HG02870 (cell line): ENCODE data around the gene DERA.
"Not testable (repeated sequence)": the region's sequence is repeated elsewhere in the genome, so short reads cannot be mapped to it uniquely, and the experiment has no call there.

ENCODE experiments used
- ATAC-seq: cut with Tn5 transposase; IDR thresholded peaks from one replicate; pipeline ENCODE4 v1.9.1; 2021; ENCODE audit warnings: mild to moderate bottlenecking, moderate library complexity; ENCODE audit not compliant: unreplicated experiment

The DERA gene

DNA sequence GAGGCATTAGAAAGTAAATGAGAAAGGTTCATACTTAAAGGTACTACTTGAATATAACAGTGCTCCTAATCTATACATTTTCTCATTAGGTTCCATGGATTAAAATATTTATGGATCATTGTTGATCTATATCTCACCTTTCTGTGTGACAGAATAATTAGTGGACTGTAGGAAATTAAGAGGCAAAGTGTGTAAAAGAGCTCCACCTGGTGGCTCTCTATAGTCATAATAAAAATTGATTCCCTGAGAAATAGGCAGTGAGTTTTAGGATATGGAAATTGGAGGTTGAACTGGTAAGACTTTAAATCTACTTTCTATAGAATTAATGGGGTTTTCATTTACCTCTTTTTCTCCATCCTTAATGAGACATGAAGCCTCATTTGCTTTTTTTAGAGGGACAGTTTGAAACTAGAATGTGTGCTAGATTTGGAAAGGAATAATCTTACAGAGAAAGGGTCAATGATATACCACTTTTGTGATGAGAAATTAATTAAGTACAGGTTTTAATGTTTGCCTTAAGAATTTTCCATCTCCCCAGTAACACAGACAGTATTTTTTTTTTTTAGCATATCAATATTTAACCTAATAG lies 11.8 kb upstream of the DERA start:
- peak; percentile 54 for ATAC-seq

GRCh38 chr12:15904378-15904920 lies 6.7 kb upstream of the DERA start:
- no peak for ATAC-seq

- ATAC-seq: no peak
Observed at GRCh38 chr12:15910468-15910863, 666 bp upstream of the DERA start.

DNA sequence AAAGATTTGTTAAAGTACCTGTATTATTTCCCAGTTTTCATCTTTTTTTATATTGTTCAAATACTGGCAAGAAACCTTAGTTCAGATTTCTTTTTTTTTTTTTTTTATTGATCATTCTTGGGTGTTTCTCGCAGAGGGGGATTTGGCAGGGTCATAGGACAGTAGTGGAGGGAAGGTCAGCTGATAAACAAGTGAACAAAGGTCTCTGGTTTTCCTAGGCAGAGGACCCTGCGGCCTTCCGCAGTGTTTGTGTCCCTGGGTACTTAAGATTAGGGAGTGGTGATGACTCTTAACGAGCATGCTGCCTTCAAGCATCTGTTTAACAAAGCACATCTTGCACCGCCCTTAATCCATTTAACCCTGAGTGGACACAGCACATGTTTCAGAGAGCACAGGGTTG lies 799 bp downstream of the DERA start:
- ATAC-seq: not testable (repeated sequence)

- ATAC-seq: not testable (repeated sequence)
Observed at GRCh38 chr12:15914131-15914530, 3.0 kb downstream of the DERA start.

DNA sequence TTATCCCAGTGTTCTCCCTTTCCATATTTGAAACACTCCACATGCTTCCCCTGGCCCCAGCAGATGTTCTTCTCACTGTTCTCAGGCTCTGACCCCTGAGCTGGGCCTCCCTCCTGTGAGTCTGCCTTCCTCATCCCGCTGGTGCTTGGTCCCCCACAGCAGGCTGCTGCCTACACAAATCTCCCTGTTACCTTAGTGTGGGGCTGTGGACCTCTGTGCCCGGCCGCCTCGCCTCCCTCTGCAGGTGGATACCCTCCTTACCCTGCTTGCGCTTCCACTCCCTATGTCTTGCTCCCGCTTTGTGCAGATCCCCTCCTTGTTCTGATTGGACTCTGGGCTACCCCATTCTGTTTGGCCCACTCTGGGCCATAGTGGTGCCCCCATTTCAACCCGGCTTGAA lies 6.9 kb downstream of the DERA start:
- ATAC-seq: no peak

DNA sequence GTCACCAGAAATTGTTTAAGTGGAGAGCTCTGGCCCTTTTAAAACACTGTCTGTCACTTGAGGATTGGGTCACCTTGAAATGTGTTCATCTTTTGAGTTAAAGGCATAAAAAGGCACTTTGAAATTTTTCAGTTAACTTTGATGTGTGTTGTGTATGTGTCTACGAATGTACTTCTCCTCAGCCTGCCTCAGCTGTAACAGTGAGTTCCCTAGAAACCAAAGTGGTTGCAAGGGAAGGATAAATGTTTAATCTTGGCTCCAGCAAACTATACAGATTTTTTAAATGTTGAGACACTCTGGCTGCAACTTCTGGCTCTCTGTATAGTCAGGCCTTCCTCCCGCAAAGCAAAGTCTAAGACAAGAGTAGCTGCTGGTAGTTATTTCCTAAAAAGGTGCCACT lies 8.3 kb downstream of the DERA start:
- ATAC-seq: no peak

DNA sequence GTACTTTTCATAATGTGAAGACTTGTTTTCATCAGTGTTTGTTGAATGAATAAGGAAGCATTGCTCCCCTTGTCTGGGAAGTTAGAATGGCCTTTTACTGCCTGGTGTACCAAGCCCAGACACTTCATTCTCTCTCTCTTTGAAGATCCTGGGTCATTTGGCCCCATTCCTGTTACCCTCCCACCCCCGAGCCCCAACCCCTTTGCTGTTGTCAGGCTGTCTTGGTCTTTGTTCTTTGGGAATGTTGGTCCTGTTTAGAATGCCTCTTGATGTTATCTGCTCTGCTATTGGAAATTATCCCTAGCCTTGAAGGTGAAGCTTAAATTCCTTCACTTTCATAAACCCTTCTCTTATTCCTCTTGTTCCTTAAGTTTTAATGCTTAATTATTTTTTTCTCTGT lies 13.8 kb downstream of the DERA start:
- ATAC-seq: no peak

GRCh38 chr12:15928346-15928745 lies 17.2 kb downstream of the DERA start:
- no peak for ATAC-seq

DNA sequence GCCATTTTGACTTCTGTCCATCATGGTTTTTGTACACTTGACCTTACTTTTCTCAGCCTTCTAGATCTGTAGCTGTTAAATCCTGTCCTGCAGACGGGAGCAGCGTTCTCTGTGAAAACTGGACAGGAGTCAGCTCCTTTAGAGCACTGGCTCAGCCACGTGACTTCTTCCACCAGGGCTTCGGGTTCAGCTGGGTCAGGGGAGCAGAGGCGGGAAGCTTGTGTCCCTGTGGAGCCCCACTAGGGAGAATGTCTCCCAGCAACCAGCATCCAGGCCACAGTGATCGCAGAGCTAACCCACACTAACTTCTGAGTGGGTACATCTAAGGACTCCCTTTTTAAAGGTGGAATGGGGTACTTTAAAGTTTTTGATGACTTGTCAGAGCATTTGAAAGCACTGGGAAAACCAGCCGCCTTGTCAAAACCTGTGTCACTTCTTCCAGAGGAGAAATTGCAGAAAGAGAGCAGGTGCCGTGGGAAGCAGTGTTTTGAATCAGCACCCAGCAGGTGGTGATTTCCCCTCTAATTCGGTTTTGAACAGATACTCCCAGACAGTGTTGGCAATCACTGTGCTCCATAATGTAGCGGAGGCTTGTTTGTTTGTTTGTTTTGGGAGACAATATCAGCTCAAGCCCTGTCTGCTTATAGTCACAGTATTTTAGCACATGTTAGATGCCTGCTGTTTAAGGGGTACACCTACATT lies 17.9 kb downstream of the DERA start:
- ATAC-seq: peak; percentile 43

GRCh38 chr12:15931590-15932053 lies 20.5 kb downstream of the DERA start:
- ATAC-seq: no peak

DNA sequence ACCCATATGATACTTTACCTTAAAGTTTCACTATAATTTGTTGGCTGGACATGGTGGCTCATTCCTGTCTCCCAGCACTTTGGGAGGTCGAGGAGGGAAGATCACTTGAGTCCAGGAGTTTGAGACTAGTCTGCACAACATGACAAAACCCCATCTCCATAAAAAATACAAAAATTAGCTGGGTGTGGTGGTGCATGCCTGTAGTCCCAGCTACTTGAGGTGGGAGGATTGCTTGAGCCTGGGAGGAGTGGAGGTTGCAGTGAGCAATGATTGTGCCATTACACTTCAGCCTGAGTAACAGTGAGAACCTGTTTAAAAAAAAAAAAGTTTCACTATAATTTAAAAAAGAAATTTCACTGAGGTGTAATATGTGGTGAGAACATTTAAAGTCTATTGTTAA lies 21.2 kb downstream of the DERA start:
- no peak for ATAC-seq

GRCh38 chr12:15932971-15933370 lies 21.8 kb downstream of the DERA start:
- ATAC-seq: no peak

DNA sequence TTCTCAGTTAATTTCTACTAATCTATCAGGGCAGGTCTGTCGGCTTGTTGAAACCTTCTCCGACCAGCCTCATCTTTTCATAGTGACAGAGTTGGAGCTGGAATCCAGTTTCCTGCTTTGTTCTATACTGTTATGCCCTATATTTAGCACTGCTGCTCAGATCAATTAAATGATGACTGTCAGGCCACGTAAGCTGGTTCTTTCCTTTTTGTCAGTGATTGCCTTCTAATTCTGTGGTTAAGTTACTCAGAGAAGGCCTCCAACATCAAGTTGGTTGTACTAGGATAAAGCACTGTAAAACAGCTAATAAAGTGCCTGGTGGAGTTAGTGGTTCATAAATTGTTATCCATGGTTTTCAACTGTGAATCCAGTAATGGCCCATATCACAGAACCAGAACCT lies 22.6 kb downstream of the DERA start:
- ATAC-seq: no peak

GRCh38 chr12:15936751-15937150 lies 25.6 kb downstream of the DERA start:
- no peak for ATAC-seq

DNA sequence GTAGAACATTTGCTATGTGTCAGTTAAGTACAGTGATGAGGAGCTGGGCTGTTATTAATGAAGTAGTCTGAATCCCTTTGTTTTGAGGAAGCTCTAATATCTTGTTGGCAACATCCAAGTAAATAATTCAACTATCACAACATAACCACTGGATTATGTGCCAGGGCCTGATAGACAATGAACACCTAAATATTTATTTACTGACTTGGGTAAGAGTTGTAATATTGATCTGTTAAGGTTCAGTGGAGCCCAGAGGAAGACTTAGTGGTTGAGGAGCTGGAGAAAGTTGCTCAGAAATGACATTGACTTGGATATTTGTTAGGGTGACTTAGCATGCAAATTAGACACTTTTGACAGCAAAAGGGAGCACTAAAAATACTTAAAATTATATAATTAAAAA lies 26.8 kb downstream of the DERA start:
- ATAC-seq: no peak

- ATAC-seq: no peak
Observed at GRCh38 chr12:15939111-15939510, 28.0 kb downstream of the DERA start.

DNA sequence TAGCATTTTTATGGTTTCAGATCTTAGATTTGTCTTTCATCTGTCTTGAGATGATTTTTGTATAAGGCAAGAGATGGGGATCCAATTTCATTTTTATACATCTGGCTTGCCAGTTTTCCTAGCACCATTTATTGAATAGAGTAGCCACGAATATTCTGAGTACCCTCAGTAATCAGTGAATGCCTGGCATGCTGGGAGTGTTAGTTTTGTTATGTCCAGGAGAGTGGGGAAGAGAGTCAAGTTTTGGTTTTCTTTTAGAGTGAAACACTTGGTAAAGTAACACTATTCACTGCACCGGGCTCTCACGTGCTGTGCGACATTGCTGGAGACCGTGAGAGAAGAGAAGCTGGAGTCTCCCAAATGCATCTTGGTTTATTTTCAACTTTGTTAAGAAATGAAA lies 31.3 kb downstream of the DERA start:
- no peak for ATAC-seq

GRCh38 chr12:15943519-15943918 lies 32.4 kb downstream of the DERA start:
- not testable (repeated sequence) for ATAC-seq

- not testable (repeated sequence) for ATAC-seq
Observed at GRCh38 chr12:15948461-15948860, 37.3 kb downstream of the DERA start.

DNA sequence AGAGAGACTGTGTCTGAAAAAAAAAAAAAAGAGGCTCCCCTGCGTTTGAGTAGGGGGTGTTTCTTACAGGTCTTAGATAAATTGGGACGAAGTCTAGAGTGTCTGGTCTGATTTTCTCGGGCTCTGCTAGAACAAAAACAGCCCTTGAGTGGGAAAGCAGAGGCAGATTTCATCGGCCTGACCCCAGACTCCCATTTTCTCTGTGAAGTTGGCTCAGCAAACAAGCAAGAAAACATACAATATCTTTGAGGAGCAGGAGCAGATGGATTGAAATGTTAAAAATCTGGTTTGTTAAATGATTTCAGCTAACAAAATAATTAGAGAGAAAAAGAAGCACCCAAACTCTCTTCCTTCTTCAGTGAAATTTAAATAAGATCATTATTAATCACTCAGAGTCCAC lies 44.1 kb downstream of the DERA start:
- no peak for ATAC-seq

DNA sequence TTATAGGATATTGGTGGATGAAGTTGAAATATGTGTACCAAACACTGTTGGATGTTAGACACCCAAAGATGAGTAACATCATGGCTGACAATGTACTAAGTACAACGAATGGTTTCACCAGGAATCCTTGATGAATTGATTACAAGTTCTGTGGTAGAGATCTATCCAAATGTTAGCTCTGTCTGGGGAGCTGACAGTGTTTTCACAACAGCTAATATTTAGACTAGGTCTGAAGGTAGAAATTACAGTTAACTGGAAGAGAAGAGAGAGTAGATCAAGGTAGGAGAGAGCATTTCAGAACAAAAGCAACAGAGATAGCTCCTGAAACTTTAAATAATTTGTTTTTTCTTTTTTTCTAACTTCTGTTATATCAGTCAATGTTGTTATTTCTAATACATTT lies 44.9 kb downstream of the DERA start:
- no peak for ATAC-seq
